HepG2 (cell line): ENCODE results near the gene ACSBG1. TPM values are rescaled to one million over a fixed set of nuclear protein-coding genes. Genes with fewer than 3 reads are reported as not detected.

Experiments used
- ATAC-seq: fragments of 200-7000 bp; cut with Tn5 transposase; 3 replicates; pipeline ENCODE4 v1.9.1; 2020; ENCODE audit warnings: mild to moderate bottlenecking, moderate library complexity
- BruUV-seq: library from RNA; stranded (reverse); fragments of 400-500 nt; replicated peaks from 2 replicates; lab custom pipeline; 2021; lab: Mats Ljungman, UMichigan
- CTCF ChIA-PET: fragments of 300-600 bp; formaldehyde crosslinking; extraction: SDS; loops from one replicate; lab custom pipeline; 2021; ENCODE audit warnings: low total read pairs, inconsistent platforms, low intra/inter-chr PET ratio; lab: Yijun Ruan, JAX
- POLR2A ChIA-PET: fragments of 350-600 bp; sonication (Branson Sonifier 250); formaldehyde crosslinking; loops from one replicate; lab custom pipeline; 2020; ENCODE audit warnings: antibody characterized with exemption, inconsistent platforms; lab: Yijun Ruan, JAX
- DNase-seq: peaks from one replicate; pipeline ENCODE4 v3.0.0-alpha.2; 2015; ENCODE audit warnings: low spot score
- FAIRE-seq: peaks from 3 replicates; lab custom pipeline; 2011; peaks lifted over from hg19 to GRCh38; lab: Jason Lieb, UNC
- H2AFZ ChIP-seq: one replicate; pipeline ENCODE4 v1.6.1; 2011; ENCODE audit warnings: low read length, inconsistent platforms
- H3K27ac ChIP-seq: fragments of 300-600 bp; 3 replicates; pipeline ENCODE4 v1.8.0; 2011; ENCODE audit warnings: mixed run types, mild to moderate bottlenecking, mixed read lengths, low read length, inconsistent platforms; ENCODE audit not compliant: insufficient read depth; ENCODE audit errors: extremely low read length
- H3K27me3 ChIP-seq, 2 experiments: fragments of 200-600 bp in 1 of 2; 2 replicates in 1 of 2; 3 replicates in 1 of 2; pipeline versions ENCODE4 v1.6.0 to v1.8.0; 2011; ENCODE audit warnings: low read length in 2 of 2, mild to moderate bottlenecking in 2 of 2, moderate library complexity in 2 of 2, inconsistent platforms in 1 of 2; ENCODE audit not compliant: insufficient read depth in 2 of 2, control insufficient read depth in 1 of 2
- H3K36me3 ChIP-seq, 2 experiments: fragments of 200-600 bp in 1 of 2; replicated peaks in 1 of 2; 2 replicates in 1 of 2; 3 replicates in 1 of 2; pipeline versions ENCODE4 v1.5.1 to v1.8.0; 2011; ENCODE audit warnings: low read length in 2 of 2, inconsistent platforms in 1 of 2; ENCODE audit not compliant: insufficient read depth in 2 of 2, control insufficient read depth in 1 of 2
- H3K4me1 ChIP-seq: 2 replicates; pipeline ENCODE4 v1.5.1; 2012; ENCODE audit warnings: low read length, inconsistent platforms; ENCODE audit not compliant: insufficient read depth
- H3K4me2 ChIP-seq: 2 replicates; pipeline ENCODE4 v1.6.0; 2011; ENCODE audit warnings: low read depth, low read length, inconsistent platforms
- H3K4me3 ChIP-seq, 3 experiments: fragments of 200-600 bp in 1 of 3; sonication (generic), shearing (Covaris generic) in 1 of 3; replicated peaks in 1 of 3; 2 replicates each; pipeline ENCODE4 v1.5.1; 2011 to 2016; ENCODE audit warnings: low read length in 3 of 3, inconsistent platforms in 2 of 3, low read depth in 2 of 3, mild to moderate bottlenecking in 2 of 3, control low read depth in 1 of 3, mixed read lengths in 1 of 3; ENCODE audit not compliant: insufficient read depth in 1 of 3
- H3K79me2 ChIP-seq: one replicate; pipeline ENCODE4 v1.6.1; 2011; ENCODE audit warnings: low read length, inconsistent platforms; ENCODE audit not compliant: insufficient read depth
- H3K9ac ChIP-seq: 2 replicates; pipeline ENCODE4 v1.6.0; 2011; ENCODE audit warnings: mild to moderate bottlenecking, low read depth, low read length, inconsistent platforms; ENCODE audit not compliant: insufficient read depth
- H3K9me3 ChIP-seq: 2 replicates; pipeline ENCODE4 v1.5.1; 2012; ENCODE audit warnings: mild to moderate bottlenecking, low read length
- H4K20me1 ChIP-seq: 2 replicates; pipeline ENCODE4 v1.6.0; 2011; ENCODE audit warnings: inconsistent platforms, mild to moderate bottlenecking, low read length, moderate library complexity; ENCODE audit not compliant: insufficient read depth
- ELK4 ChIP-seq: sonication (generic); formaldehyde crosslinking; IDR thresholded peaks from 2 replicates; pipeline ENCODE4 v1.9.0; 2021; ENCODE audit warnings: missing genetic modification reagents, borderline replicate concordance
- HMGA1 ChIP-seq: sonication (generic); formaldehyde crosslinking; conservative IDR thresholded peaks from 2 replicates; pipeline ENCODE4 v1.4.0; 2020; ENCODE audit warnings: missing genetic modification reagents
- MEIS1 ChIP-seq: sonication (generic); formaldehyde crosslinking; IDR thresholded peaks from 2 replicates; pipeline ENCODE4 v1.9.0; 2021; ENCODE audit warnings: mild to moderate bottlenecking, missing genetic modification reagents, moderate library complexity, borderline replicate concordance
- MIER3 ChIP-seq: IDR thresholded peaks from 2 replicates; pipeline ENCODE4 v1.6.1; 2016; ENCODE audit warnings: missing compliant biosample characterization, borderline replicate concordance
- NFYC ChIP-seq: IDR thresholded peaks from 2 replicates; pipeline ENCODE4 v1.6.1; 2016; ENCODE audit warnings: missing genetic modification reagents, missing compliant biosample characterization
- PTBP1 ChIP-seq: fragments of 200-400 bp; formaldehyde crosslinking; IDR thresholded peaks from 2 replicates; pipeline ENCODE4 v1.6.1; 2018; ENCODE audit warnings: low read length, low read depth; ENCODE audit not compliant: poor library complexity, severe bottlenecking
- RFXANK ChIP-seq: IDR thresholded peaks from 2 replicates; pipeline ENCODE4 v1.6.1; 2016
- YEATS2 ChIP-seq: sonication (generic); formaldehyde crosslinking; IDR thresholded peaks from 2 replicates; pipeline ENCODE4 v1.4.0; 2020; ENCODE audit warnings: missing genetic modification reagents, borderline replicate concordance
- ZBED4 ChIP-seq: sonication (generic); formaldehyde crosslinking; IDR thresholded peaks from 2 replicates; pipeline ENCODE4 v1.4.0; 2020; ENCODE audit warnings: missing genetic modification reagents, borderline replicate concordance
- ZFP36 ChIP-seq: fragments of 150-350 bp; IDR thresholded peaks from 2 replicates; pipeline ENCODE4 v1.6.1; 2018; ENCODE audit warnings: borderline replicate concordance, low read length, low read depth; ENCODE audit not compliant: partially characterized antibody
- ZNF234 ChIP-seq: sonication (generic); formaldehyde crosslinking; conservative IDR thresholded peaks from 2 replicates; pipeline ENCODE4 v1.5.1; 2020; ENCODE audit warnings: mild to moderate bottlenecking, missing genetic modification reagents
- ZNF235 ChIP-seq: sonication (generic); formaldehyde crosslinking; IDR thresholded peaks from 2 replicates; pipeline ENCODE4 v1.8.1; 2023; ENCODE audit warnings: mild to moderate bottlenecking, missing genetic modification reagents, borderline replicate concordance
- ZNF33A ChIP-seq: sonication (generic); formaldehyde crosslinking; IDR thresholded peaks from 2 replicates; pipeline ENCODE4 v1.5.1; 2020; ENCODE audit warnings: missing genetic modification reagents, mild to moderate bottlenecking, moderate library complexity, borderline replicate concordance
- WGBS: methylation state at CpG from one replicate; pipeline ENCODE4 v1.1.6; 2017; ENCODE audit warnings: low lambda C conversion rate; 5-methylcytosine and 5-hydroxymethylcytosine counted together
- in situ Hi-C: cut with HindIII; loops from 2 replicates; pipeline ENCODE4 v1.10.0; 2017; ENCODE audit warnings: low pct_unique_long_range_greater_than_20kb; ENCODE audit not compliant: extremely low pct_ligation_motif_present
- intact Hi-C: fragments of 100-400 bp; cut with micrococcal nuclease; formaldehyde crosslinking; loops from one replicate; pipeline ENCODE4 v1.10.0; 2022; ENCODE audit not compliant: unreplicated experiment
- polyA plus RNA-seq, 8 experiments: library from polyadenylated mRNA; depleted of rRNA in 3 of 8; stranded (reverse) in 7 of 8; unstranded in 1 of 8; fragments of >200 nt; fragmentation: Illumina TruSeq in 4 of 8; extraction: Trizol in 4 of 8; gene quantifications; 2 replicates each; pipeline versions ENCODE4 v1.2.1 to v1.2.3, GENCODE V29; 2011 to 2016; ENCODE audit warnings: low read depth in 4 of 8, missing spikeins in 1 of 8, mixed read lengths in 1 of 8; ENCODE audit not compliant: insufficient read depth in 1 of 8
- total RNA-seq, 5 experiments: library from RNA; depleted of rRNA; stranded (reverse); fragments of >200 nt; fragmentation: Illumina TruSeq; extraction: Trizol; gene quantifications; 2 replicates each; pipeline ENCODE4 v1.2.3, GENCODE V29; 2016; ENCODE audit warnings: low read depth in 1 of 5
- TF ChIP-seq, protein P1 (sequence below): sonication (generic); formaldehyde crosslinking; IDR thresholded peaks from 2 replicates; pipeline ENCODE4 v1.8.1; 2023; ENCODE audit warnings: mild to moderate bottlenecking, inconsistent platforms, moderate library complexity, missing genetic modification reagents, borderline replicate concordance
- TF ChIP-seq, protein P2 (sequence below): sonication (generic); formaldehyde crosslinking; IDR thresholded peaks from 2 replicates; pipeline ENCODE4 v1.4.0; 2020; ENCODE audit warnings: mild to moderate bottlenecking, missing genetic modification reagents

ACSBG1 gene
- total and polyA plus RNA-seq, 2 of the 13 experiments (the other 11 are each of a cell fraction or from before 2014, with no cell fraction given) = 0.35 to 0.81 TPM

DNA sequence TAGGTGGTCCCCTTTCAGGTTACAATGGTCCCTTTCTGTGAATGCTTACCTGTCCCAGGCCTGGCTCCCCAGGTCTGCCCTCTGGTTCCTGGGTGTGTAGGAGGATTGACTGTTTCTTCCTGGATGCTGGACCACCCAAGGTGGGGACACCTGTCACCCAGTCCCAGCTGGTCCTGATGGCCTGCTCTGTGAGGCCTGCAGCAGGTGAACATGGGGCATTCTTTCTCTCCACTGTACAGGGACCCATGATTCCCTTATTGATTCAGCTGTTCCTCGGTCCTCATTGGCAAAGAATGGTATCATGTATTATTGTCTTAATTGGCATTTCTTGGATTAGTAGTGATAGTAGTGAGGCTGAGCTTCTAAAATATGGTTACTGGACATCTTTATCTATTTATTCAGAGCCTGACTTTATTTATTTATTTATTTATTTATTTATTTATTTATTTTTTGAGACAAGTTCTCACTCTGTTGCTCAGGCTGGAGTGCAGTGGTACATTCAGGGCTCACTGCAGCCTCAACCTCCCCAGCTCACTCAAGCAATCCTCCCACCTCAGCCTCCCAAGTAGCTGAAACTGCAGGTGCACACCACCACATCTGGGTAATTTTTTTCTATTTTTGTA lies 21.2 kb upstream of the ACSBG1 start (continued):
- TF ChIP-seq MEIS1 = no peak

- TF ChIP-seq, protein P1, sequence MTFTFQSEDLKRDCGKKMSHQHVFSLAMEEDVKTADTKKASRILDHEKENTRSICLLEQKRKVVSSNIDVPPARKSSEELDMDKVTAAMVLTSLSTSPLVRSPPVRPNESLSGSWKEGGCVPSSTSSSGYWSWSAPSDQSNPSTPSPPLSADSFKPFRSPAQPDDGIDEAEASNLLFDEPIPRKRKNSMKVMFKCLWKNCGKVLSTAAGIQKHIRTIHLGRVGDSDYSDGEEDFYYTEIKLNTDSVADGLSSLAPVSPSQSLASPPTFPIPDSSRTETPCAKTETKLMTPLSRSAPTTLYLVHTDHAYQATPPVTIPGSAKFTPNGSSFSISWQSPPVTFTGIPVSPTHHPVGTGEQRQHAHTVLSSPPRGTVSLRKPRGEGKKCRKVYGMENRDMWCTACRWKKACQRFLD (CRISPR knock-in tag) = no peak
- TF ChIP-seq PTBP1 = no peak
- TF ChIP-seq HMGA1 (CRISPR knock-in tag) = no peak
- no peak for TF ChIP-seq YEATS2 (CRISPR knock-in tag)
- no peak for TF ChIP-seq NFYC
- TF ChIP-seq RFXANK (CRISPR knock-in tag) = no peak
- no peak for TF ChIP-seq ELK4 (CRISPR knock-in tag)
- TF ChIP-seq ZNF234 (CRISPR knock-in tag) = no peak
- no peak for TF ChIP-seq ZNF235 (CRISPR knock-in tag)
- TF ChIP-seq, protein P2, sequence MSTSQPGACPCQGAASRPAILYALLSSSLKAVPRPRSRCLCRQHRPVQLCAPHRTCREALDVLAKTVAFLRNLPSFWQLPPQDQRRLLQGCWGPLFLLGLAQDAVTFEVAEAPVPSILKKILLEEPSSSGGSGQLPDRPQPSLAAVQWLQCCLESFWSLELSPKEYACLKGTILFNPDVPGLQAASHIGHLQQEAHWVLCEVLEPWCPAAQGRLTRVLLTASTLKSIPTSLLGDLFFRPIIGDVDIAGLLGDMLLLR = no peak
- TF ChIP-seq ZFP36 = no peak
- no peak for TF ChIP-seq MIER3 (CRISPR knock-in tag)
- TF ChIP-seq ZNF33A (CRISPR knock-in tag) = no peak
- no peak for TF ChIP-seq ZBED4 (CRISPR knock-in tag)
- in situ Hi-C loops (no loop called here), intact Hi-C loops (no loop called here)
- no peak for FAIRE-seq
- no TSS peak for BruUV-seq
- H3K4me3 ChIP-seq = no peak overlapping the region
- no peaks in the 10 kb centered on the region for H4K20me1 ChIP-seq
- 30% methylated on average over 8 of the region's 9 CpGs for WGBS
- ChIA-PET CTCF (no interaction called here), POLR2A (no interaction called here)
- H2AFZ ChIP-seq = no peak overlapping the region
- ATAC-seq = no peak
- no peak for DNase-seq
- no peaks in the 10 kb centered on the region for H3K36me3 ChIP-seq
- H3K4me2 ChIP-seq = no peak overlapping the region
- H3K4me1 ChIP-seq = no peaks in the 10 kb centered on the region
- H3K9ac ChIP-seq = no peak overlapping the region
- no peaks in the 10 kb centered on the region for H3K27me3 ChIP-seq
- H3K27ac ChIP-seq = no peak overlapping the region
- H3K79me2 ChIP-seq = no peaks in the 10 kb centered on the region
- no peaks in the 10 kb centered on the region for H3K9me3 ChIP-seq
Measured at GRCh38 chr15:78251136-78251535, 16.8 kb upstream of the ACSBG1 start.
